ENCODE data around the gene BRK1. TPM values are rescaled to one million over a fixed set of nuclear protein-coding genes. Genes with fewer than 3 reads are reported as not detected.

Gene BRK1
- total RNA-seq, 1 donor from 2014 or later = 133 TPM

- Histone ChIP-seq H3K4me3 (no peak overlapping the region), H2AFZ (replicated peaks) (no peak overlapping the region), H3K79me2 (ENCODE audit: low read depth) (peaks cover 8% of the 10 kb centered on the region), H3K36me3 (peaks cover 13% of the 10 kb centered on the region), H3K27me3 (no peaks in the 10 kb centered on the region), H4K20me1 (ENCODE audit: low read depth) (peaks cover 5% of the 10 kb centered on the region), H3K27ac (no peak overlapping the region), H3K4me1 (no peaks in the 10 kb centered on the region), H3K4me2 (no peak overlapping the region), H3K9ac (no peak overlapping the region), H3K9me3 (ENCODE audit: low read depth) (no peaks in the 10 kb centered on the region), H3F3A (ENCODE audit: low read depth) (no peaks in the 10 kb centered on the region)
- Mint-ChIP-seq H3K27me3 (ENCODE audit: insufficient read depth, low read depth) (no peaks in the 10 kb centered on the region), H3K4me3 (no peak overlapping the region), H3K4me1 (no peaks in the 10 kb centered on the region), H3K36me3 (peaks cover 29% of the 10 kb centered on the region), H3K9me3 (no peaks in the 10 kb centered on the region), H3K27ac (no peak overlapping the region)
- TF ChIP-seq CTCF (IDR thresholded peaks at IDR 0.05) (no peak), EZH2 (IDR thresholded peaks at IDR 0.05) (no peak), EZH2phosphoT487 (IDR thresholded peaks at IDR 0.05) (no peak)
- no peak for DNase-seq (ENCODE audit: low spot score)
Observed at GRCh38 chr3:10150987-10151386, 35.5 kb downstream of the BRK1 start.

- H4K20me1 ChIP-seq (ENCODE audit: low read depth) = no peaks in the 10 kb centered on the region
- Mint-ChIP-seq H3K27ac (no peak overlapping the region), H3K27me3 (ENCODE audit: insufficient read depth, low read depth) (peaks cover 2% of the 10 kb centered on the region), H3K4me1 (no peaks in the 10 kb centered on the region), H3K9me3 (no peaks in the 10 kb centered on the region), H3K4me3 (no peak overlapping the region), H3K36me3 (peaks cover 24% of the 10 kb centered on the region)
- H3K4me2 ChIP-seq = no peak overlapping the region
- no peaks in the 10 kb centered on the region for H3K9me3 ChIP-seq (ENCODE audit: low read depth)
- no peak overlapping the region for H3K4me3 ChIP-seq
- no peak for DNase-seq (ENCODE audit: low spot score)
- H3K27me3 ChIP-seq = no peaks in the 10 kb centered on the region
- no peak for TF ChIP-seq EZH2 (IDR thresholded peaks at IDR 0.05)
- no peak for TF ChIP-seq CTCF (IDR thresholded peaks at IDR 0.05)
- TF ChIP-seq EZH2phosphoT487 (IDR thresholded peaks at IDR 0.05) = no peak
- no peaks in the 10 kb centered on the region for H3K4me1 ChIP-seq
- no peak overlapping the region for H3K9ac ChIP-seq
- no peaks in the 10 kb centered on the region for H3F3A ChIP-seq (ENCODE audit: low read depth)
- peaks cover 13% of the 10 kb centered on the region for H3K36me3 ChIP-seq
- H3K79me2 ChIP-seq (ENCODE audit: low read depth) = no peaks in the 10 kb centered on the region
- no peak overlapping the region for H2AFZ ChIP-seq (replicated peaks)
- no peak overlapping the region for H3K27ac ChIP-seq
Observed at GRCh38 chr3:10154335-10155122, 39.1 kb downstream of the BRK1 start.

GRCh38 chr3:10155123-10155472 is 39.6 kb downstream of the BRK1 start:
- Histone ChIP-seq H3F3A (ENCODE audit: low read depth) (no peaks in the 10 kb centered on the region), H3K4me3 (no peak overlapping the region), H3K4me1 (no peaks in the 10 kb centered on the region), H3K79me2 (ENCODE audit: low read depth) (no peaks in the 10 kb centered on the region), H3K9me3 (ENCODE audit: low read depth) (no peaks in the 10 kb centered on the region), H4K20me1 (ENCODE audit: low read depth) (no peaks in the 10 kb centered on the region), H3K27ac (no peak overlapping the region), H3K27me3 (no peaks in the 10 kb centered on the region), H3K4me2 (no peak overlapping the region), H3K9ac (no peak overlapping the region), H3K36me3 (peaks cover 13% of the 10 kb centered on the region), H2AFZ (replicated peaks) (no peak overlapping the region)
- Mint-ChIP-seq H3K4me3 (no peak overlapping the region), H3K4me1 (no peaks in the 10 kb centered on the region), H3K36me3 (peaks cover 19% of the 10 kb centered on the region), H3K27ac (no peak overlapping the region), H3K9me3 (no peaks in the 10 kb centered on the region), H3K27me3 (ENCODE audit: insufficient read depth, low read depth) (peaks cover 2% of the 10 kb centered on the region)
- TF ChIP-seq CTCF (IDR thresholded peaks at IDR 0.05) = no peak
- TF ChIP-seq EZH2phosphoT487 (IDR thresholded peaks at IDR 0.05) = no peak
- no peak for TF ChIP-seq EZH2 (IDR thresholded peaks at IDR 0.05)
- no peak for DNase-seq (ENCODE audit: low spot score)

All from neural progenitor cell (in vitro differentiated cells).